Mammary epithelial cell (primary cell): Measurements from ENCODE around the gene LMTK2.

Experiments used
- CTCF ChIP-seq, 2 donors: IDR thresholded peaks in 1 of 2; conservative IDR thresholded peaks in 1 of 2; 2 replicates each; pipeline ENCODE4 v1.5.1; 2011 to 2012; ENCODE audit warnings: inconsistent platforms in 2 of 2, low read length in 2 of 2, mild to moderate bottlenecking in 2 of 2, control low read depth in 1 of 2, low read depth in 1 of 2; ENCODE audit not compliant: insufficient read depth in 1 of 2; ENCODE audit errors: extremely low read depth in 1 of 2
- EZH2 ChIP-seq: IDR thresholded peaks from 2 replicates; pipeline ENCODE4 v1.6.1; 2012; ENCODE audit warnings: low read length, inconsistent platforms, borderline replicate concordance

DNA sequence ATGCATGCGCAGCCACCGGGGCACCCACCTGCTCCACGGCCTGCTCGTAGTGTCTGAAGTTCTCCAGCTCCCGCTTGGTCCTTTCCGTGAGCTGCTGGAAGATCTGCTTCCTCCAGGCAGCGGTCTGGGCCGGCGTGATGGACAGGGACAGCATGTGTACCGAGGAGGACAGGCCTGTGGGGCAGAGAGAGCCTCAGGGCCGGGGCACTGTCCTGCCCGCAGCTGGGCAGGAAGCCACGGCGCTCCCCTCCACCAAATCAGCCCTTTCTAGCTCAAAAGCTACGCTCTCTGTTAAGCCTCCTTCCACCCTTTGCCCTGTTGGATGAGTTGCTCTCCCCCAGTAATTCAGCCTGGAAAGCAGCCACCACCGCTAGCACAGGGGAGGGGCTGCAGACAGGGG lies 126.1 kb downstream of the LMTK2 start:
- TF ChIP-seq EZH2 (no peak), CTCF (conservative IDR thresholded peaks at IDR 0.05 in 1 of 2, IDR thresholded peaks at IDR 0.05 in 1 of 2; ENCODE audit: extremely low read depth in 1 of 2, insufficient read depth in 1 of 2, low read depth in 1 of 2, low read length in 2 of 2) (no peak)
